Measurements from ENCODE around the gene FRMD4A. TPM values are rescaled to one million over a fixed set of nuclear protein-coding genes. Genes with fewer than 3 reads are reported as not detected.

FRMD4A gene
- total RNA-seq (ENCODE audit: low replicate concordance): 20.0 and 84.2 TPM in 2 replicates

GRCh38 chr10:14330388-14331061, at the start of gene FRMD4A:
Gene FRMD4A (minus strand): TSS chr10:14330924.

